ENCODE measurements around the gene CYGB. TPM values are rescaled to one million over a fixed set of nuclear protein-coding genes. Genes with fewer than 3 reads are reported as not detected.

Gene CYGB
- total and polyA plus RNA-seq, 9 of the 15 experiments (the other 6 are each of a cell fraction or from before 2014, with no cell fraction given), result 0.08 to 0.95 (median 0.18) TPM; not detected in 5

DNA sequence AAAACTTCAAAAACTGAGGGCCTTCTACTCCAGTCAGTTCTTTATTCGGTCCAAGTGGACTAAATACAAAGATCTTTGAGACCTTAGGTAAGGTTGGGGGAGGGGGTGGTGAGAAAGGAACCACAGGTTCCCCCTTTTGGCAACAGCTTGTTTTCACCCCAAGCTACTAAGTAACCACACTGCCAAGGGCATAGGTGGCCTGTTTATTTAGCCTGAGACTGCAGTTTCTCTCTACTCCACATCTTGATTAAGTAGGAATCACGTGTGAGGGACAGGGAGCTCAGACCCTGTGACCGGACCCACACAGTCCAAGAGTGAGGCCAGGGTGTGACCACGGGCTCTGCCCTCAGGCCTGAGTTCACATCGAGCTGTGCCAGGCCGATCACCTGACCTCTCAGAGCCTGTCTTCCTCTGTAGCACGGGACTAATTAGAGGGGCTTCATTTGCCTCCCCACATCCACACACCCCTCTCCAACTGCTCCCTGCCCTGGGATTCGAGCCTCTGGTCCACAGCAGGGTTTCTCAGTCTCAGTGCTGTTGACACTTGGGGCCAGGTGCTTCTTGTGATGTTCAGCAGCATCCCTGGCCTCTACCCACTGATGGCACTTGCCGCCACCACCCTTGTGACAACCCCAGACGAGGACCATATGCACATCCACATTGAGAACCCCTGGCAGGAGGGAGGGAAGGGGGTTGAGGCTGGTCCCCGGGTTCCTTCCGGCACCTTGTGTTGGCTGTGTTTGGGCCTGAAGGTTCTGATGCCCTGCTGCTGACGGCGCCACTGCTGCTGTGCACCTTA is 30.3 kb upstream of the CYGB start (continued):
- TF ChIP-seq, protein P1, sequence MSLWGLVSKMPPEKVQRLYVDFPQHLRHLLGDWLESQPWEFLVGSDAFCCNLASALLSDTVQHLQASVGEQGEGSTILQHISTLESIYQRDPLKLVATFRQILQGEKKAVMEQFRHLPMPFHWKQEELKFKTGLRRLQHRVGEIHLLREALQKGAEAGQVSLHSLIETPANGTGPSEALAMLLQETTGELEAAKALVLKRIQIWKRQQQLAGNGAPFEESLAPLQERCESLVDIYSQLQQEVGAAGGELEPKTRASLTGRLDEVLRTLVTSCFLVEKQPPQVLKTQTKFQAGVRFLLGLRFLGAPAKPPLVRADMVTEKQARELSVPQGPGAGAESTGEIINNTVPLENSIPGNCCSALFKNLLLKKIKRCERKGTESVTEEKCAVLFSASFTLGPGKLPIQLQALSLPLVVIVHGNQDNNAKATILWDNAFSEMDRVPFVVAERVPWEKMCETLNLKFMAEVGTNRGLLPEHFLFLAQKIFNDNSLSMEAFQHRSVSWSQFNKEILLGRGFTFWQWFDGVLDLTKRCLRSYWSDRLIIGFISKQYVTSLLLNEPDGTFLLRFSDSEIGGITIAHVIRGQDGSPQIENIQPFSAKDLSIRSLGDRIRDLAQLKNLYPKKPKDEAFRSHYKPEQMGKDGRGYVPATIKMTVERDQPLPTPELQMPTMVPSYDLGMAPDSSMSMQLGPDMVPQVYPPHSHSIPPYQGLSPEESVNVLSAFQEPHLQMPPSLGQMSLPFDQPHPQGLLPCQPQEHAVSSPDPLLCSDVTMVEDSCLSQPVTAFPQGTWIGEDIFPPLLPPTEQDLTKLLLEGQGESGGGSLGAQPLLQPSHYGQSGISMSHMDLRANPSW (CRISPR knock-in tag; IDR thresholded peaks at IDR 0.05), result no peak
- TF ChIP-seq HSF4 (CRISPR knock-in tag; IDR thresholded peaks at IDR 0.05; ENCODE audit: borderline replicate concordance) (no peak), CBX5 (IDR thresholded peaks at IDR 0.05; ENCODE audit: borderline replicate concordance, low read depth) (no peak), CBX8 (IDR thresholded peaks at IDR 0.05; ENCODE audit: borderline replicate concordance, extremely low read depth, low read depth, low read length, poor library complexity, severe bottlenecking) (no peak), ZNF766 (CRISPR knock-in tag; conservative IDR thresholded peaks at IDR 0.05) (0 out of 2 replicates have a peak, but pooled peaks have one; percentile 43), ZNF584 (CRISPR knock-in tag; IDR thresholded peaks at IDR 0.05; ENCODE audit: low read depth) (no peak), NFE2 (IDR thresholded peaks at IDR 0.05; ENCODE audit: low read depth) (no peak), RFX5 (IDR thresholded peaks at IDR 0.05; ENCODE audit: low read depth, low read length) (no peak), ZC3H11A (IDR thresholded peaks at IDR 0.05; ENCODE audit: low read depth, low read length) (no peak)
- TF ChIP-seq, protein P2, sequence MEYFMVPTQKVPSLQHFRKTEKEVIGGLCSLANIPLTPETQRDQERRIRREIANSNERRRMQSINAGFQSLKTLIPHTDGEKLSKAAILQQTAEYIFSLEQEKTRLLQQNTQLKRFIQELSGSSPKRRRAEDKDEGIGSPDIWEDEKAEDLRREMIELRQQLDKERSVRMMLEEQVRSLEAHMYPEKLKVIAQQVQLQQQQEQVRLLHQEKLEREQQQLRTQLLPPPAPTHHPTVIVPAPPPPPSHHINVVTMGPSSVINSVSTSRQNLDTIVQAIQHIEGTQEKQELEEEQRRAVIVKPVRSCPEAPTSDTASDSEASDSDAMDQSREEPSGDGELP (CRISPR knock-in tag; IDR thresholded peaks at IDR 0.05; ENCODE audit: borderline replicate concordance), result no peak
- TF ChIP-seq, protein P3, sequence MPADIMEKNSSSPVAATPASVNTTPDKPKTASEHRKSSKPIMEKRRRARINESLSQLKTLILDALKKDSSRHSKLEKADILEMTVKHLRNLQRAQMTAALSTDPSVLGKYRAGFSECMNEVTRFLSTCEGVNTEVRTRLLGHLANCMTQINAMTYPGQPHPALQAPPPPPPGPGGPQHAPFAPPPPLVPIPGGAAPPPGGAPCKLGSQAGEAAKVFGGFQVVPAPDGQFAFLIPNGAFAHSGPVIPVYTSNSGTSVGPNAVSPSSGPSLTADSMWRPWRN (IDR thresholded peaks at IDR 0.05; ENCODE audit: low read depth), result no peak
- TF ChIP-seq, protein P4, sequence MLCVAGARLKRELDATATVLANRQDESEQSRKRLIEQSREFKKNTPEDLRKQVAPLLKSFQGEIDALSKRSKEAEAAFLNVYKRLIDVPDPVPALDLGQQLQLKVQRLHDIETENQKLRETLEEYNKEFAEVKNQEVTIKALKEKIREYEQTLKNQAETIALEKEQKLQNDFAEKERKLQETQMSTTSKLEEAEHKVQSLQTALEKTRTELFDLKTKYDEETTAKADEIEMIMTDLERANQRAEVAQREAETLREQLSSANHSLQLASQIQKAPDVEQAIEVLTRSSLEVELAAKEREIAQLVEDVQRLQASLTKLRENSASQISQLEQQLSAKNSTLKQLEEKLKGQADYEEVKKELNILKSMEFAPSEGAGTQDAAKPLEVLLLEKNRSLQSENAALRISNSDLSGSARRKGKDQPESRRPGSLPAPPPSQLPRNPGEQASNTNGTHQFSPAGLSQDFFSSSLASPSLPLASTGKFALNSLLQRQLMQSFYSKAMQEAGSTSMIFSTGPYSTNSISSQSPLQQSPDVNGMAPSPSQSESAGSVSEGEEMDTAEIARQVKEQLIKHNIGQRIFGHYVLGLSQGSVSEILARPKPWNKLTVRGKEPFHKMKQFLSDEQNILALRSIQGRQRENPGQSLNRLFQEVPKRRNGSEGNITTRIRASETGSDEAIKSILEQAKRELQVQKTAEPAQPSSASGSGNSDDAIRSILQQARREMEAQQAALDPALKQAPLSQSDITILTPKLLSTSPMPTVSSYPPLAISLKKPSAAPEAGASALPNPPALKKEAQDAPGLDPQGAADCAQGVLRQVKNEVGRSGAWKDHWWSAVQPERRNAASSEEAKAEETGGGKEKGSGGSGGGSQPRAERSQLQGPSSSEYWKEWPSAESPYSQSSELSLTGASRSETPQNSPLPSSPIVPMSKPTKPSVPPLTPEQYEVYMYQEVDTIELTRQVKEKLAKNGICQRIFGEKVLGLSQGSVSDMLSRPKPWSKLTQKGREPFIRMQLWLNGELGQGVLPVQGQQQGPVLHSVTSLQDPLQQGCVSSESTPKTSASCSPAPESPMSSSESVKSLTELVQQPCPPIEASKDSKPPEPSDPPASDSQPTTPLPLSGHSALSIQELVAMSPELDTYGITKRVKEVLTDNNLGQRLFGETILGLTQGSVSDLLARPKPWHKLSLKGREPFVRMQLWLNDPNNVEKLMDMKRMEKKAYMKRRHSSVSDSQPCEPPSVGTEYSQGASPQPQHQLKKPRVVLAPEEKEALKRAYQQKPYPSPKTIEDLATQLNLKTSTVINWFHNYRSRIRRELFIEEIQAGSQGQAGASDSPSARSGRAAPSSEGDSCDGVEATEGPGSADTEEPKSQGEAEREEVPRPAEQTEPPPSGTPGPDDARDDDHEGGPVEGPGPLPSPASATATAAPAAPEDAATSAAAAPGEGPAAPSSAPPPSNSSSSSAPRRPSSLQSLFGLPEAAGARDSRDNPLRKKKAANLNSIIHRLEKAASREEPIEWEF (CRISPR knock-in tag; IDR thresholded peaks at IDR 0.05), result no peak
- TF ChIP-seq, protein P5, sequence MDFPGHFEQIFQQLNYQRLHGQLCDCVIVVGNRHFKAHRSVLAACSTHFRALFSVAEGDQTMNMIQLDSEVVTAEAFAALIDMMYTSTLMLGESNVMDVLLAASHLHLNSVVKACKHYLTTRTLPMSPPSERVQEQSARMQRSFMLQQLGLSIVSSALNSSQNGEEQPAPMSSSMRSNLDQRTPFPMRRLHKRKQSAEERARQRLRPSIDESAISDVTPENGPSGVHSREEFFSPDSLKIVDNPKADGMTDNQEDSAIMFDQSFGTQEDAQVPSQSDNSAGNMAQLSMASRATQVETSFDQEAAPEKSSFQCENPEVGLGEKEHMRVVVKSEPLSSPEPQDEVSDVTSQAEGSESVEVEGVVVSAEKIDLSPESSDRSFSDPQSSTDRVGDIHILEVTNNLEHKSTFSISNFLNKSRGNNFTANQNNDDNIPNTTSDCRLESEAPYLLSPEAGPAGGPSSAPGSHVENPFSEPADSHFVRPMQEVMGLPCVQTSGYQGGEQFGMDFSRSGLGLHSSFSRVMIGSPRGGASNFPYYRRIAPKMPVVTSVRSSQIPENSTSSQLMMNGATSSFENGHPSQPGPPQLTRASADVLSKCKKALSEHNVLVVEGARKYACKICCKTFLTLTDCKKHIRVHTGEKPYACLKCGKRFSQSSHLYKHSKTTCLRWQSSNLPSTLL (IDR thresholded peaks at IDR 0.05), result no peak

Measured in K562 (cell line).